GM08714 (cell line): ENCODE measurements around the gene ST3GAL3.

ENCODE experiments used
- H3K4me3 ChIP-seq: fragments of 200-500 bp; sonication (Bioruptor generic); 2 replicates; pipeline ENCODE4 v1.5.1; 2014; ENCODE audit warnings: mild to moderate bottlenecking, low read length, inconsistent platforms
- ZNF274 ChIP-seq: IDR thresholded peaks from 2 replicates; pipeline ENCODE4 v1.6.1; 2012; ENCODE audit warnings: mild to moderate bottlenecking, low read depth, low read length

The ST3GAL3 gene

DNA sequence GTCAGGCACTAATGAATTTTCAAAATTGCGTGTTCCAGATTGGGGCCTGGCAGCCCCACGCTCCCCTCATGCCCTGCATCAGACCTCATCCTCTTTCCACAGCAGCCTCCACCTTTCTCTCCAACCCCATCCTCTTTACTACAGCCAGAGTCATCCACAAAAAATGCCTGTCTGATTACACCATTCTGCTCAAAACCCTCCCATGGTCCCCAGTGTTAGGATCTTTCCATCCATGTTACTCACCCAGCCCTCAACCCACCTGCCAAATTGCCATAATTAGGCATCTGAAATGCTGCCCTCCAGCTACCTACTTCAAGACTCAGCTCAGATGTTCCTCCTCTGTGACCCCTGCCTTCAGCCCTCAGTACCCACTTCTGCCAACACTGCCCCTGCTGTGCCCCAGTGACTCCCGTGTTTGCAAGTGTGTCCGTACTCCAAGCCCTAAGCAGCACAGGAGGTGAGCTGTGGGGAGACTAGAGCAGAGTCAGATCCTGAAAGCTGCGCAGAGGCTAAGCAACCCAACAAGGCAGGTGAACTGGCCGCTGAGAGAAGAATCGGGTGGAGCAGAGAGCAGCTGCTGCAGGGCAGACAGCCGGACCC is 225.6 kb downstream of the ST3GAL3 start:
- H3K4me3 ChIP-seq: no peak overlapping the region
- no peak for TF ChIP-seq ZNF274

DNA sequence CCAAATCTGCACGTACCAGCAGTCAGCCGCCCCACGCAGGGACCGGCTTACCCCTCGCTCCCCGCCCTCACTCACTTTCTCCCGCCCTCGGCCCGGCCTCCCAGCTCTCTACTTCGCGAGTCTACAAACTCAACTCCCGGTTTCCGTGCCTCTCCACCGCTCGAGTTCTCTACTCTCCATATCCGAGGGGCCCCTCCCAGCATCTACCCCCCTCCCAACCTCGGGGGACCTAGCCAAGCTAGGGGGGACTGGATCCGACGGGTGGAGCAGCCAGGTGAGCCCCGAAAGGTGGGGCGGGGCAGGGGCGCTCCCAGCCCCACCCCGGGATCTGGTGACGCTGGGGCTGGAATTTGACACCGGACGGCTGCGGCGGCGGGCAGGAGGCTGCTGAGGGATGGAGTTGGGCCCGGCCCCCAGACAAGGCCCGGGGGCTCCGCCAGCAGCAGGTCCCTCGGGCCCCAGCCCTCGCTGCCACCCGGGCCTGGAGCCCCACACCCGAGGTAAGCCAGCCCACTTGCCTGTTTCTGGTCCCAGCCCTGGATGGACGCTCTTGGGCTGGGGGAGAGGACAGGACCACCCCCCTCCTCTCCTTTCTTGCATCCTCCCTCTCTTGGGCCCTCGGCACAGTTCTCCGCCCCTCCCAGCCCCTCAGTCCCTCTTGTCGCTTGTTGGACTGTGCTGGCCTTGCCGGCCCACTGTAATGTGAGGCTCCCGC is 226.2 kb downstream of the ST3GAL3 start, which contains the start of gene ARTN:
Gene ARTN, plus strand, starts transcription at position 416 of the 715 bp plus-strand sequence. CDS start 1,856 bp downstream, outside the sequence.
- TF ChIP-seq ZNF274: no peak
- H3K4me3 ChIP-seq: no peak within 1 kb of the TSS

DNA sequence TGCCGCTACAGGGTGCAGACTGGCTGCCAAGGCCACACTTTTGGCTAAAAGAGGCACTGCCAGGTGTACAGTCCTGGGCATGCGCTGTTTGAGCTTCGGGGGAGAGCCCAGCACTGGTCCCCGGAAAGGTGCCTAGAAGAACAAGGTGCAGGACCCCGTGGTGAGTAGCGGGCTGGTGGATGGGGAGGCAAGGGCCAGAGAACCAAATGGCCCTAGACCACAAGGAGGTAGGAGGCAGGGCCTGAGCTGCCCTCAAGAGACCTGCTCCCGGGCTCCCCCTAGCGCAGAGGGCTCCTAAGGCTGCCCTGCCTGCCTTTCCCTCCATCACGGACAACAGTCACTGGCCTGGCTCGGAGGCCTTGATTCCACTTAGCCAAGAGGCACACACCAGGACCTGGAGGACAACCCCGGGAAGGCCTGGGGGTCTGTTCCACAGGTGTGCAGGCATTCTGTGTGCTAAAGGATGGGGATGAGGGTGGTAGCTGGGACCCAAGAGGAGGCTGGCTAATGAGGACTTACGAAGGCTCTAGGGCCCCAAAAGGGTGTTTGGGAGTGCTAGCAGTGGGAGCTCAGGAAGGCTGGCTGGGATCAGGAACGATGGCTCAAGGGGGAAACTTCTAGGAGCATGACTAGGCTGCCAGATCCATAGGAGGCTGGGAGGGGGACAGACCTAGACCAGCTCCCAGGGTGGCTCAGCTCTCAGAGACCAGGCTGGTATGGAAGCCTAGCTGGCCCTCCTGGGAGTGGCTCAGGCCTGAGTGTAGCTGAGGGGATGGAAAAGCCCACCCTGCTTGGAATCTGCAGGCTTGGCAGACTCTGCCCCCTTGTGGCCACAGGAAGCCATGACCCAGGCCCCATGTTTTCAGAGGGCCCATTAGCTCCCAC is 227.0 kb downstream of the ST3GAL3 start:
- no peak overlapping the region for H3K4me3 ChIP-seq
- TF ChIP-seq ZNF274: no peak

DNA sequence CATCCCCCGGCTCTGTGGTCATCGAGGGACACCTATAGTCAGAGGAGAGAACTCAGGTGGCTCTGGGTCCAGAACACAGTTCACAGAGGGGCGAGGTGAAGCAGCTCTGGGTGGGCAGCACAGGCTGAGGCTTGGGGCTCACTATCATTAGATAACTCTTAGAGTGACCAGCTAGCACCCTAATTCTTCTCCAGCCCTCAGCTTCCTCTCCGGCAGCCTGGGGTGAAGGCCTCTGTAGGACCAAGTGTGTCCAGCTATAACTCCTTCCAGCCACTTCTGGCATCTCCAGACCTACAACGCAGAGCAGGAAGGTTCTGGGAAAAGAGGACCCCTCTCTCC is 227.6 kb downstream of the ST3GAL3 start:
- no peak for TF ChIP-seq ZNF274
- H3K4me3 ChIP-seq: no peak overlapping the region

DNA sequence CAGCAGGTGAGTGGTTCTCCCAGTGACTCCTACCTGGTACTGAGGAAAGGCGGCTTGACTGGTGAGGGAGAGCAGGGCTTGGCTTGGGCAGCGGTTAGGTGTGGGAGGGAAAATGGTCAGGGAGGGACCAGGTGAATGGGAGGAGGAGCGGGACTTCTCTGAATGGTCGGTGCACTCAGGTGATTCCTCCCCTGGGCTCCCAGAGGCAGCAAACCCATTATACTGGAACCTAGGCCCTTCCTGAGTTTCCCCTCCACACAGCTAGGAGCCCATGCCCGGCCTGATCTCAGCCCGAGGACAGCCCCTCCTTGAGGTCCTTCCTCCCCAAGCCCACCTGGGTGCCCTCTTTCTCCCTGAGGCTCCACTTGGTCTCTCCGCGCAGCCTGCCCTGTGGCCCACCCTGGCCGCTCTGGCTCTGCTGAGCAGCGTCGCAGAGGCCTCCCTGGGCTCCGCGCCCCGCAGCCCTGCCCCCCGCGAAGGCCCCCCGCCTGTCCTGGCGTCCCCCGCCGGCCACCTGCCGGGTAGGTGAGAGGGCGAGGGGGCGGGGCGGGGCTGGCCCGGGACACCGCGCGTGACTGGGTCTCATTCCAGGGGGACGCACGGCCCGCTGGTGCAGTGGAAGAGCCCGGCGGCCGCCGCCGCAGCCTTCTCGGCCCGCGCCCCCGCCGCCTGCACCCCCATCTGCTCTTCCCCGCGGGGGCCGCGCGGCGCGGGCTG is 228.5 kb downstream of the ST3GAL3 start:
- no peak overlapping the region for H3K4me3 ChIP-seq
- no peak for TF ChIP-seq ZNF274

DNA sequence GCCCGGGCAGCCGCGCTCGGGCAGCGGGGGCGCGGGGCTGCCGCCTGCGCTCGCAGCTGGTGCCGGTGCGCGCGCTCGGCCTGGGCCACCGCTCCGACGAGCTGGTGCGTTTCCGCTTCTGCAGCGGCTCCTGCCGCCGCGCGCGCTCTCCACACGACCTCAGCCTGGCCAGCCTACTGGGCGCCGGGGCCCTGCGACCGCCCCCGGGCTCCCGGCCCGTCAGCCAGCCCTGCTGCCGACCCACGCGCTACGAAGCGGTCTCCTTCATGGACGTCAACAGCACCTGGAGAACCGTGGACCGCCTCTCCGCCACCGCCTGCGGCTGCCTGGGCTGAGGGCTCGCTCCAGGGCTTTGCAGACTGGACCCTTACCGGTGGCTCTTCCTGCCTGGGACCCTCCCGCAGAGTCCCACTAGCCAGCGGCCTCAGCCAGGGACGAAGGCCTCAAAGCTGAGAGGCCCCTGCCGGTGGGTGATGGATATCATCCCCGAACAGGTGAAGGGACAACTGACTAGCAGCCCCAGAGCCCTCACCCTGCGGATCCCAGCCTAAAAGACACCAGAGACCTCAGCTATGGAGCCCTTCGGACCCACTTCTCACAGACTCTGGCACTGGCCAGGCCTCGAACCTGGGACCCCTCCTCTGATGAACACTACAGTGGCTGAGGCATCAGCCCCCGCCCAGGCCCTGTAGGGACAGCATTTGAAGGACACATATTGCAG is 229.3 kb downstream of the ST3GAL3 start:
- no peak overlapping the region for H3K4me3 ChIP-seq
- TF ChIP-seq ZNF274: no peak

DNA sequence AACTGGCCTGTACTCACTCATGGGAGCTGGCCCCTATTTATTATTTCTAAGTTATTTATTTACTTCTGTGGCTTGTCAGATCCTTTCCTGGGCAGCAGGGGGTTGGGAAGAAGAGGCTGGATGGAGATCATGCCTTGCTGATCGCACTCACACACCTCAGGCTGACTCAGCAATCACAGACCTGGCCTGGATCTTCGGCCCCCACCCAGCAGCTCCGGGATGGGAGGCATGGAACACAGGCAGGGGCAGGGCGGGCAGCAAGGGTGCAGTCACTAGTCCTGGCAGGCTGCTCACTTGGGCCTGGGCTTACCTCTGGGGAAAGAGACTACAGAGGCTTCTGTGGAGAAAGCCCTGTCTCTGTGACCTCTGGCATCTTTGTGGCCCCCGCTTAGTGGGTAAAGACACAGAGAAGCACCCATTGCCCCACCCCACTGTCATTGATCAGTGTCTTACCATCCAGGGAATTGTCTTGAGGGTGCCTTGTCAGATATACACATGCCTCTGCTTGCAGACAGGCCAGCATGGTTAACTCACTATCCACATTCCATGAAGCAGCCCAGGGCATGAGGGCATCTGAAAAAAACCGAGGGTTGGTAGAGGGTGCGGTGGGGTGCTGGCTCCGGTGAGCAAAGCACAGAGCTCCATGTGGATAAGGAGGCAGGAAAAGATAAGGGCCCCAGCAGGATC is 230.0 kb downstream of the ST3GAL3 start:
- TF ChIP-seq ZNF274: no peak
- no peak overlapping the region for H3K4me3 ChIP-seq

DNA sequence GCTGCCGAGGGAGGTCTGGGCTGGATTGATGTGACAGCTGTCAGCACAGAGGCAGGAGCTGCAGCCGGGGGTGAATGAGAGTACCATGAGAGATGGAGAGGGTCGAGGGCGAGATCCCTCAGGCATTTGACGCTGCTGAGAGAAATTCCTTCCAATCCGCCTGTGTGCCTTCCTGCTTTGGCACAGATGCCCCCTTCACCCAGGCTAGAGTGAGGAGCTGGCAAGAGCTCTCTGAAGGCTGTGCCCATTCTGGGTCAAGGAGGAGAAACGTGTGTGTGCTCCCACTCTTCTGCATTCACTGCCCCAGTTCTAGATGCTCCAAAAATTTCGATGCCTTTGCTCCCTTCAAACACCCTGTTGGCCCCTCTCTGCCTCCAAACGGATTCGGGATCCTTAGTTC is 231.0 kb downstream of the ST3GAL3 start:
- H3K4me3 ChIP-seq: no peak overlapping the region
- TF ChIP-seq ZNF274: no peak

DNA sequence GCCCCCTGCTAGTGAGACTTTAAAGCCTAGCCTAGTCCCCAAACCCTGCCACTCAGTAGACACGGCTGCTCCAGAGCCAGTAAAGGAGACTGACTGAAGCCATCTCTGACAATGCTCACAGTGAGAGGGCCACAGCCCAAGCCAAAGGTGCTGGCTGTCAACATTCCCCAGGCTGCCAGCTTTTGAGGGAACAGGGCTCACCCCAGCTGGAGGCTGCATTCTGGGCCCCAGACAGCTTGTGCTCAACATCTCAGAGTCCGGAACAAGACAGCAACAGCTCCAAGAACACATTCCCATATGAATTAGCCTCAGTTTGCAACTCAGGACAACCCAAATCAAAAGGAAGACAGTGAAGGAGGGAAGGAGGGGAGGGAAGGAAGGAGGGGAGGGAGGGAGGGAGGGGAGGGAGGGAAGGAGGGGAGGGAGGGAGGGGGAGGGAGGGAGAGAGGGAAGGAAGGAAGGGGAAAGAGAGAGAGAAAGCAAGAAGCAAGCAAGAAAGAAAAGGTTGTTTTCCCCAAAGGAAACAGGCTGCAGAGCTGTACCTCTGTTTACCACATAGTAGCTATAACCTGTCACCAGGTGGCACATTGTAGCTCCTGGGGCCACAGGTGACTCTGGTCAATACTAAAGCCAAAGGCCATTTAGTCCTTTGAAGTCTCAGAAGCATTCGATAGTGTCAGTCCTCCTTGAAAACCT is 231.7 kb downstream of the ST3GAL3 start:
- TF ChIP-seq ZNF274: no peak
- H3K4me3 ChIP-seq: no peak overlapping the region

DNA sequence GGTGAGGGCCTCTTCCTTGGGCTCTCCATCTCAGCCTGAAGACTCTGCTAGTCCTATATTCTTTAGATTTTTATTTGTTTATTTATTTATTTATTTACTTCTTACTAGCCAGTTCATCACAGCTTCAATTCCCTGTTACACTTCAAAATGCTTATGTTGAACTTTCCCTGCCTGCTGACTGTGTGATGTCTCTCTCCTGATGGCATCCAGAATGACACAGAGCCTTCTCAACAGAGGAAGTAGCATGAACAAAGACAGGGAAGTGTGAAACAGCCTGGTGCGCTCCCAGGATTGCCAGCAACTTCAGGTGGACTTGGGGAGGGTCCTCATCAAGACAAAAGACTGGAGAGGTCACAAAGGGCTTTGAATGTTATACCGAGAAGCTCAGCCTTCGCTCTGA is 235.1 kb downstream of the ST3GAL3 start:
- TF ChIP-seq ZNF274: no peak

DNA sequence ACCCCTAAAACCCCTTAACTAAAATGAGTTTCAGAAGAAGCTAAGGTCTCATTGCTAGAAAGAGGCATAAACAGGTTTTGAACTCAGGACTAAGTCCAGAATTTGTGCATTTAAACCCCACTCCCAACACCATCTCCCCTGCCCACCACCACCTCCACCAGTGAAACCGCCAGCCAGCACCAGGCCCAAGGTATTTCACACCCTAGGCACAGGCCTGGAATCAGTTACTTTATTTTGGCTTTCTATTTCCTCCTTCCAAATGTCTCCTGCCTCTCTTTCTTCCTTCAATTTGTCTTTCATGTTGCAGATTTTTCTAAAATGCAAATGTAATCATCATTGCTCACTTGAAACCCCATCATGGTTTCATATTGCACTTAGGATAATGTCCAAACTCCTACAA is 237.5 kb downstream of the ST3GAL3 start:
- no peak overlapping the region for H3K4me3 ChIP-seq
- TF ChIP-seq ZNF274: no peak

More for the DNA sequence above, 235.1 kb downstream of the ST3GAL3 start:
- no peak overlapping the region for H3K4me3 ChIP-seq

DNA sequence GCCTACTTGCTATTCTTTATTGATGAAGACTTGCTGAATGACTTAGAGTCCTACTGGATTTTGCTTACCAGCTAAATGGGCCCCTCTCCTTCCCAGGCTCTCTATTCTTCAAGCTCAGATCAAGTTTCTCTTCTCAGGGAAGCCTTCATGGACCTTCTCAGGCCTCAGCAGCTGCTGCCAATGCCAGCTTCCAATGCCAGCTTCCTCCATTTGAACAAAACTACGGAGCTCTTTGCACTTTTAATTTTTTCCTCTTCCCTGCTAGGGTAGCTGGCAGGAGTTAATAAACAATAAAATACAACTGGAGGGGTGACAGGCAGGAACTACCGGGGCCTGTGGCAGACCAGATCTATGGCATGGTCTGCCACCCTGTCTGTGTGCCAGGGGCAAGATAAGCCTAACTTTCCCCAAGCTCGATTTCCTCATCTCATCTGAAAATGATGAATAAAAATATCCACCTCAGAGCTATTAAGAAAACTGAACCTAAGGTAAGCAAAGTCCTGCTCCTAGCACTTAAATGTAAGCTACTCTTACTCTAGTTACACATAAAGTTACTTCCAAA is 238.4 kb downstream of the ST3GAL3 start:
- H3K4me3 ChIP-seq: peak overlapping the region; percentile 70
- no peak for TF ChIP-seq ZNF274
